IMR-90 (cell line): ENCODE results near the gene KIF6. TPM values are rescaled to one million over a fixed set of nuclear protein-coding genes. Genes with fewer than 3 reads are reported as not detected.

Experiments
- ATAC-seq: fragments of 200-7000 bp; cut with Tn5 transposase; 2 replicates; pipeline ENCODE4 v1.9.1; 2020; ENCODE audit warnings: low read depth, mild to moderate bottlenecking, moderate library complexity
- BruUV-seq: library from RNA; stranded (reverse); fragments of 400-500 nt; replicated peaks from 2 replicates; lab custom pipeline; 2021; lab: Mats Ljungman, UMichigan
- CTCF ChIA-PET: fragments of 300-600 bp; formaldehyde crosslinking; extraction: SDS; loops from one replicate; lab custom pipeline; 2021; ENCODE audit warnings: antibody characterized with exemption; lab: Yijun Ruan, JAX
- POLR2A ChIA-PET: fragments of 300-600 bp; sonication (Branson Sonifier 250); formaldehyde crosslinking; loops from one replicate; lab custom pipeline; 2022; ENCODE audit warnings: antibody characterized with exemption; ENCODE audit not compliant: unreplicated experiment; lab: Charles Lee
- DNase-seq: peaks from one replicate; pipeline ENCODE4 v3.0.0; 2013
- H2AFZ ChIP-seq: replicated peaks from 2 replicates; pipeline ENCODE3; 2013; ENCODE audit warnings: low read length, mild to moderate bottlenecking; ENCODE audit not compliant: poor library complexity
- H2AK5ac ChIP-seq: 2 replicates; pipeline ENCODE4 v1.6.1; 2013; ENCODE audit warnings: low read depth, low read length, inconsistent platforms
- H2AK9ac ChIP-seq: replicated peaks from 2 replicates; pipeline ENCODE3; 2013; ENCODE audit warnings: mild to moderate bottlenecking, low read depth, low read length, moderate library complexity; ENCODE audit not compliant: poor library complexity
- H2BK120ac ChIP-seq: 2 replicates; pipeline ENCODE4 v1.6.1; 2013; ENCODE audit warnings: low read depth, low read length, inconsistent platforms
- H2BK15ac ChIP-seq: 3 replicates; pipeline ENCODE4 v1.6.1; 2013; ENCODE audit warnings: low read depth, low read length, inconsistent platforms
- H2BK20ac ChIP-seq: 2 replicates; pipeline ENCODE4 v1.6.1; 2013; ENCODE audit warnings: low read depth, mild to moderate bottlenecking, inconsistent platforms, low read length, moderate library complexity
- H2BK5ac ChIP-seq: 2 replicates; pipeline ENCODE4 v1.6.1; 2013; ENCODE audit warnings: mild to moderate bottlenecking, low read depth, low read length, inconsistent platforms; ENCODE audit not compliant: poor library complexity, severe bottlenecking
- H3K14ac ChIP-seq: replicated peaks from 2 replicates; pipeline ENCODE4 v1.6.1; 2013; ENCODE audit warnings: low read depth, low read length, inconsistent platforms
- H3K18ac ChIP-seq: 2 replicates; pipeline ENCODE4 v1.6.1; 2013; ENCODE audit warnings: low read depth, low read length, control low read depth
- H3K23ac ChIP-seq: 2 replicates; pipeline ENCODE4 v1.6.1; 2013; ENCODE audit warnings: low read depth, low read length, inconsistent platforms
- H3K27ac ChIP-seq: 2 replicates; pipeline ENCODE4 v1.5.1; 2013; ENCODE audit warnings: mild to moderate bottlenecking, control low read depth, low read length; ENCODE audit not compliant: insufficient read depth
- H3K27me3 ChIP-seq: 2 replicates; pipeline ENCODE4 v1.6.1; 2013; ENCODE audit warnings: low read length; ENCODE audit not compliant: control insufficient read depth, insufficient read depth
- H3K36me3 ChIP-seq: 2 replicates; pipeline ENCODE4 v1.6.1; 2013; ENCODE audit warnings: low read length, mixed read lengths; ENCODE audit not compliant: control insufficient read depth, insufficient read depth
- H3K4ac ChIP-seq: 2 replicates; pipeline ENCODE4 v1.6.1; 2013; ENCODE audit warnings: low read depth, low read length, inconsistent platforms
- H3K4me1 ChIP-seq: 2 replicates; pipeline ENCODE4 v1.6.1; 2013; ENCODE audit warnings: low read length, mixed read lengths; ENCODE audit not compliant: control insufficient read depth, insufficient read depth
- H3K4me2 ChIP-seq: 2 replicates; pipeline ENCODE4 v1.6.1; 2013; ENCODE audit warnings: low read depth, mild to moderate bottlenecking, control low read depth, low read length, moderate library complexity
- H3K4me3 ChIP-seq: 2 replicates; pipeline ENCODE4 v1.5.1; 2013; ENCODE audit warnings: low read depth, mild to moderate bottlenecking, control low read depth, low read length, moderate library complexity; ENCODE audit not compliant: insufficient read depth
- H3K56ac ChIP-seq: 2 replicates; pipeline ENCODE4 v1.6.1; 2013; ENCODE audit warnings: low read length, inconsistent platforms; ENCODE audit not compliant: insufficient read depth; ENCODE audit errors: extremely low read depth
- H3K79me1 ChIP-seq, 2 experiments: 2 replicates each; pipeline ENCODE4 v1.6.1; 2013; ENCODE audit warnings: low read length in 2 of 2, inconsistent platforms in 1 of 2, low read depth in 1 of 2
- H3K9ac ChIP-seq: 2 replicates; pipeline ENCODE4 v1.6.1; 2013; ENCODE audit warnings: low read depth, low read length, control low read depth
- H3K9me1 ChIP-seq: 2 replicates; pipeline ENCODE4 v1.6.1; 2013; ENCODE audit warnings: low read length, inconsistent platforms; ENCODE audit not compliant: insufficient read depth
- H3K9me3 ChIP-seq: 2 replicates; pipeline ENCODE4 v1.6.1; 2013; ENCODE audit warnings: low read length; ENCODE audit not compliant: control insufficient read depth, insufficient read depth
- H4K20me1 ChIP-seq: 2 replicates; pipeline ENCODE4 v1.6.1; 2013; ENCODE audit warnings: low read length, inconsistent platforms; ENCODE audit not compliant: insufficient read depth
- H4K5ac ChIP-seq: 2 replicates; pipeline ENCODE4 v1.6.1; 2013; ENCODE audit warnings: mild to moderate bottlenecking, low read depth, low read length, control low read depth
- H4K8ac ChIP-seq, 2 experiments: 2 replicates each; pipeline ENCODE4 v1.6.1; 2013; ENCODE audit warnings: low read depth in 2 of 2, low read length in 2 of 2, control low read depth in 1 of 2, inconsistent platforms in 1 of 2
- H4K91ac ChIP-seq: 2 replicates; pipeline ENCODE4 v1.6.1; 2013; ENCODE audit warnings: low read depth, low read length, inconsistent platforms; ENCODE audit not compliant: insufficient read depth
- BHLHE40 ChIP-seq: fragments of 150-350 bp; IDR thresholded peaks from 2 replicates; pipeline ENCODE4 v1.6.1; 2016; ENCODE audit warnings: mild to moderate bottlenecking, low read depth, low read length
- CEBPB ChIP-seq: IDR thresholded peaks from 2 replicates; pipeline ENCODE4 v1.6.1; 2012; ENCODE audit warnings: low read depth, low read length, improper control_type of control experiment
- CHD1 ChIP-seq: IDR thresholded peaks from 2 replicates; pipeline ENCODE4 v1.6.1; 2012; ENCODE audit warnings: low read depth, low read length, improper control_type of control experiment
- FOS ChIP-seq: fragments of 150-350 bp; IDR thresholded peaks from 2 replicates; pipeline ENCODE4 v1.6.1; 2016; ENCODE audit warnings: low read depth, low read length
- MAFK ChIP-seq: IDR thresholded peaks from 2 replicates; pipeline ENCODE4 v1.6.1; 2012; ENCODE audit warnings: low read depth, low read length, improper control_type of control experiment
- MAZ ChIP-seq: IDR thresholded peaks from 2 replicates; pipeline ENCODE4 v1.6.1; 2012; ENCODE audit warnings: low read depth, mild to moderate bottlenecking, low read length, improper control_type of control experiment, moderate library complexity, borderline replicate concordance
- MXI1 ChIP-seq: IDR thresholded peaks from 2 replicates; pipeline ENCODE4 v1.6.1; 2012; ENCODE audit warnings: low read depth, mild to moderate bottlenecking, low read length, moderate library complexity, borderline replicate concordance
- NFE2L2 ChIP-seq: fragments of 150-350 bp; IDR thresholded peaks from 2 replicates; pipeline ENCODE4 v1.6.1; 2016; ENCODE audit warnings: low read depth, mild to moderate bottlenecking, low read length
- POLR2A ChIP-seq: IDR thresholded peaks from 2 replicates; pipeline ENCODE4 v1.6.1; 2012; ENCODE audit warnings: mild to moderate bottlenecking, low read depth, low read length
- RAD21 ChIP-seq: IDR thresholded peaks from 2 replicates; pipeline ENCODE4 v1.6.1; 2012; ENCODE audit warnings: low read length, improper control_type of control experiment
- RCOR1 ChIP-seq: IDR thresholded peaks from 2 replicates; pipeline ENCODE4 v1.6.1; 2012; ENCODE audit warnings: mild to moderate bottlenecking, low read length, improper control_type of control experiment; ENCODE audit not compliant: insufficient replicate concordance
- RFX5 ChIP-seq: IDR thresholded peaks from 2 replicates; pipeline ENCODE4 v1.8.0; 2012; ENCODE audit warnings: low read depth, mild to moderate bottlenecking, low read length, moderate library complexity
- SMC3 ChIP-seq: fragments of 150-350 bp; IDR thresholded peaks from 2 replicates; pipeline ENCODE4 v1.6.1; 2016; ENCODE audit warnings: low read depth, mild to moderate bottlenecking, antibody characterized with exemption, low read length, moderate library complexity
- WGBS, 2 experiments: methylation state at CpG; one replicate each; pipeline versions ENCODE4 v1.1.5 to v1.1.7; 2013; ENCODE audit warnings: missing lambda C conversion rate in 2 of 2; ENCODE audit not compliant: insufficient read length in 1 of 2; ENCODE audit errors: extremely low coverage in 2 of 2; 5-methylcytosine and 5-hydroxymethylcytosine counted together
- dilution Hi-C: fragments of 300-500 bp; cut with HindIII; formaldehyde crosslinking; loops from one replicate; pipeline ENCODE4 v1.14.3; 2018; ENCODE audit warnings: low sequenced_read_pairs; ENCODE audit not compliant: unreplicated experiment
- in situ Hi-C: fragments of 300-500 bp; cut with MboI; formaldehyde crosslinking; loops from 3 replicates; pipeline ENCODE4 v1.14.3; 2019; ENCODE audit warnings: low sequenced_read_pairs, inconsistent platforms, mixed read lengths
- intact Hi-C: fragments of 100-400 bp; cut with micrococcal nuclease; formaldehyde crosslinking; loops from 2 replicates; pipeline ENCODE4 v1.10.0; 2022
- polyA plus RNA-seq, 3 experiments: library from polyadenylated mRNA; depleted of rRNA; stranded (reverse); fragments of >200 nt; gene quantifications; 2 replicates each; pipeline ENCODE4 v1.2.3, GENCODE V29; 2012; ENCODE audit warnings: low replicate concordance in 1 of 3
- total RNA-seq: library from RNA; depleted of rRNA; stranded (reverse); fragments of >200 nt; gene quantifications from 2 replicates; pipeline ENCODE4 v1.2.3, GENCODE V29; 2012
- TF ChIP-seq, protein P1 (sequence below): fragments of 150-350 bp; IDR thresholded peaks from 2 replicates; pipeline ENCODE4 v1.6.1; 2016; ENCODE audit warnings: low read depth, mild to moderate bottlenecking, low read length, moderate library complexity, borderline replicate concordance
- TF ChIP-seq, protein P2 (sequence below): fragments of 150-350 bp; IDR thresholded peaks from 2 replicates; pipeline ENCODE4 v1.6.1; 2017; ENCODE audit warnings: mild to moderate bottlenecking, antibody characterized with exemption, low read length, low read depth
- TF ChIP-seq, protein P3 (sequence below): conservative IDR thresholded peaks from 2 replicates; pipeline ENCODE4 v1.5.1; 2012; ENCODE audit warnings: mild to moderate bottlenecking, low read depth, low read length, improper control_type of control experiment

KIF6 gene
- total and polyA plus RNA-seq, 2 of the 4 experiments (the other 2 are of a cell fraction): under 0.01 to 0.10 TPM

DNA sequence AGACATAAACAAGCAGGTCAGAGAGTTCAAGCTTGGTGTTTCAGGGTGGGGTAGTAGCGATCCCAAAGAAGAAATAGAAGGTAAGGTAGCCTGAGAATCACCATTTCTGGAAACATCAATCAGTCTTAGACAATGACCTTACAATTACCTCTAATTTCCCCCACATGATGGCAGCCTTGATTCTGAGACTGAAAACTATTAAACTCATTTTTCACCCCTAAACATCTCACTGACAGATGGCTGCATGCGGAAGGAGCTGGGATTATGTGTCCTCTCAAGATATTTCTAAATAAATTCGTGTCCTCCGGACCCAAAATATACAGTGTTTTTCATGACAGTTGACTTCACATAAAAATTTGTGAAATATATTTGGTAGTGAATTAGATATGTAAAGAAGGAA, 61.0 kb downstream of the KIF6 start:
- H2BK15ac ChIP-seq: no peak overlapping the region
- no peaks in the 10 kb centered on the region for H3K79me1 ChIP-seq
- no peak overlapping the region for H2BK120ac ChIP-seq
- WGBS, 2 experiments: 100% methylated on average over 1 of the region's 4 CpGs; no CpG with 5 or more reads in 1 of the 2 experiments
- no peaks in the 10 kb centered on the region for H3K27me3 ChIP-seq
- no peak overlapping the region for H2BK20ac ChIP-seq
- H3K36me3 ChIP-seq: no peaks in the 10 kb centered on the region
- no peak overlapping the region for H4K8ac ChIP-seq
- H2AK9ac ChIP-seq: no peak overlapping the region
- no peak overlapping the region for H2BK5ac ChIP-seq
- in situ Hi-C loops: no loop called here
- no peak overlapping the region for H4K5ac ChIP-seq
- no peak overlapping the region for H3K14ac ChIP-seq
- H3K18ac ChIP-seq: no peak overlapping the region
- intact Hi-C loops: loop anchor here (5.0 kb wide), 1 partner anchor 228 kb away; no protein-coding TSS in a partner anchor
- dilution Hi-C loops: no loop called here
- no peak overlapping the region for H2AFZ ChIP-seq
- no peak for ATAC-seq
- TF ChIP-seq, protein P1, sequence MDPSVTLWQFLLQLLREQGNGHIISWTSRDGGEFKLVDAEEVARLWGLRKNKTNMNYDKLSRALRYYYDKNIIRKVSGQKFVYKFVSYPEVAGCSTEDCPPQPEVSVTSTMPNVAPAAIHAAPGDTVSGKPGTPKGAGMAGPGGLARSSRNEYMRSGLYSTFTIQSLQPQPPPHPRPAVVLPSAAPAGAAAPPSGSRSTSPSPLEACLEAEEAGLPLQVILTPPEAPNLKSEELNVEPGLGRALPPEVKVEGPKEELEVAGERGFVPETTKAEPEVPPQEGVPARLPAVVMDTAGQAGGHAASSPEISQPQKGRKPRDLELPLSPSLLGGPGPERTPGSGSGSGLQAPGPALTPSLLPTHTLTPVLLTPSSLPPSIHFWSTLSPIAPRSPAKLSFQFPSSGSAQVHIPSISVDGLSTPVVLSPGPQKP: no peak
- TF ChIP-seq RAD21 (no peak), RCOR1 (no peak), RFX5 (no peak), MXI1 (no peak), CHD1 (no peak), SMC3 (no peak), CEBPB (no peak), FOS (no peak), NFE2L2 (no peak), MAFK (no peak), POLR2A (no peak), MAZ (no peak), BHLHE40 (no peak)
- TF ChIP-seq, protein P2, sequence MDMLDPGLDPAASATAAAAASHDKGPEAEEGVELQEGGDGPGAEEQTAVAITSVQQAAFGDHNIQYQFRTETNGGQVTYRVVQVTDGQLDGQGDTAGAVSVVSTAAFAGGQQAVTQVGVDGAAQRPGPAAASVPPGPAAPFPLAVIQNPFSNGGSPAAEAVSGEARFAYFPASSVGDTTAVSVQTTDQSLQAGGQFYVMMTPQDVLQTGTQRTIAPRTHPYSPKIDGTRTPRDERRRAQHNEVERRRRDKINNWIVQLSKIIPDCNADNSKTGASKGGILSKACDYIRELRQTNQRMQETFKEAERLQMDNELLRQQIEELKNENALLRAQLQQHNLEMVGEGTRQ: no peak
- TF ChIP-seq, protein P3, sequence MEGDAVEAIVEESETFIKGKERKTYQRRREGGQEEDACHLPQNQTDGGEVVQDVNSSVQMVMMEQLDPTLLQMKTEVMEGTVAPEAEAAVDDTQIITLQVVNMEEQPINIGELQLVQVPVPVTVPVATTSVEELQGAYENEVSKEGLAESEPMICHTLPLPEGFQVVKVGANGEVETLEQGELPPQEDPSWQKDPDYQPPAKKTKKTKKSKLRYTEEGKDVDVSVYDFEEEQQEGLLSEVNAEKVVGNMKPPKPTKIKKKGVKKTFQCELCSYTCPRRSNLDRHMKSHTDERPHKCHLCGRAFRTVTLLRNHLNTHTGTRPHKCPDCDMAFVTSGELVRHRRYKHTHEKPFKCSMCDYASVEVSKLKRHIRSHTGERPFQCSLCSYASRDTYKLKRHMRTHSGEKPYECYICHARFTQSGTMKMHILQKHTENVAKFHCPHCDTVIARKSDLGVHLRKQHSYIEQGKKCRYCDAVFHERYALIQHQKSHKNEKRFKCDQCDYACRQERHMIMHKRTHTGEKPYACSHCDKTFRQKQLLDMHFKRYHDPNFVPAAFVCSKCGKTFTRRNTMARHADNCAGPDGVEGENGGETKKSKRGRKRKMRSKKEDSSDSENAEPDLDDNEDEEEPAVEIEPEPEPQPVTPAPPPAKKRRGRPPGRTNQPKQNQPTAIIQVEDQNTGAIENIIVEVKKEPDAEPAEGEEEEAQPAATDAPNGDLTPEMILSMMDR: no peak
- no peak overlapping the region for H3K4me3 ChIP-seq
- no peak overlapping the region for H3K4ac ChIP-seq
- H3K4me2 ChIP-seq: no peak overlapping the region
- ChIA-PET CTCF (interaction anchor here (0.6 to 0.8 kb wide), 2 partner anchors 10 to 21 kb away, joined by 3 to 4 read pairs; no protein-coding TSS in a partner anchor), POLR2A (no interaction called here)
- no peak overlapping the region for H3K56ac ChIP-seq
- H3K27ac ChIP-seq: no peak overlapping the region
- H4K20me1 ChIP-seq: no peaks in the 10 kb centered on the region
- no TSS peak for BruUV-seq
- H4K91ac ChIP-seq: no peak overlapping the region
- no peak overlapping the region for H2AK5ac ChIP-seq
- H3K23ac ChIP-seq: no peak overlapping the region
- no peaks in the 10 kb centered on the region for H3K4me1 ChIP-seq
- no peak for DNase-seq
- no peaks in the 10 kb centered on the region for H3K9me1 ChIP-seq
- no peaks in the 10 kb centered on the region for H3K9me3 ChIP-seq
- no peak overlapping the region for H3K9ac ChIP-seq
